NCI-H2171 treated with DMSO at 0.1 percent for 48 hours (cell line): ENCODE results near the gene COL23A1.
A peak's percentile ranks its signal among the peaks of the same experiment; 100 is the strongest.

ENCODE experiments used
- DNase-seq: peaks from one replicate; lab custom pipeline; 2025; lab: John Stamatoyannopoulos, UW

The COL23A1 gene

GRCh38 chr5:178339272-178339671 lies 250.9 kb downstream of the COL23A1 start:
- DNase-seq = no peak

- DNase-seq = peak; percentile 52
These were observed 251.4 kb downstream of the COL23A1 start for GRCh38 chr5:178338750-178339144.

GRCh38 chr5:178338126-178338749 lies 252.0 kb downstream of the COL23A1 start:
- DNase-seq = peak; percentile 6

GRCh38 chr5:178337334-178337741 lies 252.9 kb downstream of the COL23A1 start:
- DNase-seq = peak; percentile 62

- peak; percentile 23 for DNase-seq
These were observed 253.3 kb downstream of the COL23A1 start for GRCh38 chr5:178336889-178337288.

GRCh38 chr5:178335302-178336030 lies 254.7 kb downstream of the COL23A1 start:
- DNase-seq = no peak

GRCh38 chr5:178334861-178335260 lies 255.3 kb downstream of the COL23A1 start:
- DNase-seq = no peak

- no peak for DNase-seq
These were observed 256.2 kb downstream of the COL23A1 start for GRCh38 chr5:178333821-178334481.

GRCh38 chr5:178332210-178332641 lies 258.0 kb downstream of the COL23A1 start:
- DNase-seq = no peak

GRCh38 chr5:178331491-178331996 lies 258.6 kb downstream of the COL23A1 start:
- DNase-seq = peak; percentile 2

GRCh38 chr5:178330791-178331404 lies 259.3 kb downstream of the COL23A1 start:
- no peak for DNase-seq

GRCh38 chr5:178328826-178329730 lies 261.1 kb downstream of the COL23A1 start:
- DNase-seq = no peak

- no peak for DNase-seq
These were observed 262.1 kb downstream of the COL23A1 start for GRCh38 chr5:178327931-178328711.

- no peak for DNase-seq
These were observed 262.7 kb downstream of the COL23A1 start for GRCh38 chr5:178327446-178327845.

GRCh38 chr5:178326374-178326715 lies 263.8 kb downstream of the COL23A1 start:
- DNase-seq = no peak

GRCh38 chr5:178325679-178326373 lies 264.4 kb downstream of the COL23A1 start:
- DNase-seq = peak; percentile 2

- no peak for DNase-seq
These were observed 264.9 kb downstream of the COL23A1 start for GRCh38 chr5:178325311-178325678.

GRCh38 chr5:178324481-178325310 lies 265.5 kb downstream of the COL23A1 start:
- DNase-seq = no peak

GRCh38 chr5:178323961-178324360 lies 266.2 kb downstream of the COL23A1 start:
- no peak for DNase-seq
